AG10803 (cell line): ENCODE results near the gene CLCN6.
"Not testable (repeated sequence)": the region's sequence is repeated elsewhere in the genome, so short reads cannot be mapped to it uniquely, and the experiment has no call there.

Experiments used
- DNase-seq: peaks from one replicate; pipeline ENCODE4 v3.0.0; 2010; ENCODE audit warnings: low read depth
- H3K4me3 ChIP-seq: 2 replicates; pipeline ENCODE4 v1.5.1; 2011; ENCODE audit warnings: mild to moderate bottlenecking, low read length, control low read depth
- TF ChIP-seq, protein P1 (sequence below): conservative IDR thresholded peaks from 2 replicates; pipeline ENCODE4 v1.5.1; 2011; ENCODE audit warnings: mild to moderate bottlenecking, low read length, control low read depth, inconsistent platforms

CLCN6 gene

DNA sequence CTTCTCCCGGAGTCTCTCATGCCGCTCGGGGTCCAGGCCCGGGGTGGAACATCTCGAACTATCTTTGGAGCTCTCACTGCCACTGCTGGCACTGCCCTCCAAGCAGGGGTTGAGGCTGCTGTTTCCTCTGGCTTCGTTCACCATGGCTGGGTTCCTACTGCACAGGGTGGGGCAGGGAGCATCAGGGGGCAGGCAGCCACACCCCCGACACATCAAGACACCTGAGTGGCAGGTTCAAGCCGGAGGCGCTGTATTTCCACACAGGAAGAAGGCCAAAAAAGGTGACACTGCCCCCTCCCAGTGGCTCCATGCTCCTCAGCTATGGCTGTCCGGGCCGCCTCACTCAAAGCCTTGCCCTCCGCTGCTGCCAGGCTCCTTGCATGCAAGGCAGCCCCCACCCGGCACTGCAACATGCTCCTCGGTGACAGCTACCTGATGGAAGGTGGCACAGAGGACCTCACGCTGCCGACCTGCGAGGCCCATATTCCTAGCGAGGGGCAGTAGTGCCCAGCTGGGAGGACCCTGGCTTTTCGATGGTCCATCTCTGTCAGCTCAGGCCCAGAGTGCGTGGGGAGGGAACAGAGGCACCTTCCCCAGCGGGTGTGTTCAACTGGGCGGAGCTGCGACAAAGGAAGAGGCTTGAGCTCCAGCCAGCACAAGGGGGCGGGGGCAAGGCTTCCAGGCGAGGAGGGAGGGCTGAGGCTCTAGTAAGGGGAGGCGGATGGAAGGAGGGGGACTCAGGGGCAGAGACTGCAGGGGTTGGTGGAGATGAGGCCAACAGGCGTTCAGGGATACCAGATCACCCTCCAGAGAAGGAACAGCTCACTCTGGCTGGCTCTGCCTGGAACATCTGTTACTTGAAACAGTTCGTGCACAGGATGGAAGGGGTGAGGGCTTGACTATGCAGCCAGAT lies 2.8 kb upstream of the CLCN6 start:
- TF ChIP-seq, protein P1, sequence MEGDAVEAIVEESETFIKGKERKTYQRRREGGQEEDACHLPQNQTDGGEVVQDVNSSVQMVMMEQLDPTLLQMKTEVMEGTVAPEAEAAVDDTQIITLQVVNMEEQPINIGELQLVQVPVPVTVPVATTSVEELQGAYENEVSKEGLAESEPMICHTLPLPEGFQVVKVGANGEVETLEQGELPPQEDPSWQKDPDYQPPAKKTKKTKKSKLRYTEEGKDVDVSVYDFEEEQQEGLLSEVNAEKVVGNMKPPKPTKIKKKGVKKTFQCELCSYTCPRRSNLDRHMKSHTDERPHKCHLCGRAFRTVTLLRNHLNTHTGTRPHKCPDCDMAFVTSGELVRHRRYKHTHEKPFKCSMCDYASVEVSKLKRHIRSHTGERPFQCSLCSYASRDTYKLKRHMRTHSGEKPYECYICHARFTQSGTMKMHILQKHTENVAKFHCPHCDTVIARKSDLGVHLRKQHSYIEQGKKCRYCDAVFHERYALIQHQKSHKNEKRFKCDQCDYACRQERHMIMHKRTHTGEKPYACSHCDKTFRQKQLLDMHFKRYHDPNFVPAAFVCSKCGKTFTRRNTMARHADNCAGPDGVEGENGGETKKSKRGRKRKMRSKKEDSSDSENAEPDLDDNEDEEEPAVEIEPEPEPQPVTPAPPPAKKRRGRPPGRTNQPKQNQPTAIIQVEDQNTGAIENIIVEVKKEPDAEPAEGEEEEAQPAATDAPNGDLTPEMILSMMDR = 0 out of 2 replicates have a peak, but pooled peaks have one; percentile 8
- peak overlapping the region; percentile 77 for H3K4me3 ChIP-seq
- peak; percentile 96 for DNase-seq

DNA sequence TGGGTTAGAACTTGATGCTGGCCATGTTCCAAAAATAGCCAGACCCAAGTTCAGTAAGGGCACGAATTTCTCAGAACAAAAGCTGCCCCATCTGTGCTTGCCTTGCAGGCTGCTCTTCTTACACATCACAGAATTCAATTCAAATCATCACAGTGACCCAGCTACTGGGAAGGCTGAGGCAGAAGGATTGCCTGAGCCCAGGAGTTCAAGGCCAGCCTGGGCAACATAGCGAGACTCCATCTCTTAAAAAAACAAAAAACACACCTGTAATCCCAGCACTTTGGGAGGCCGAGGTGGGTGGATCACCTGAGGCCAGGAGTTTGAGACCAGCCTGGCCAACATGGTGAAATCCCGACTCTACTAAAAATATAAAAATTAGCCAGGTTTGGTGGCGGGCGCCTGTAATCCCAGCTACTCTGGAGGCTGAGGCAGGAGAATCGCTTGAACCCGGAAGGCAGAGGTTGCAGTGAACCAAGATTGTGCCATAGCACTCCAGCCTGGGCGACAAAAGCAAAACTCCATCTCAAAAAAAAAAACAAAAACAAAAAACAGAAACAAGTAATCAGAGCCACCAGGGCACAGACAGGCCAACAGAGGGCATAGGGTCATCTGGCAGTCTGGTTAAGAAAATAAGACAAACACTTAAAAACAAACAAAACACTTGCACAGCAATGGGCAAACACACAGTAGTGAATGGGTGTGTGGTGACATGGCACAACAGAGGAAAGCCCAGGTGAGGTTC lies 1.9 kb upstream of the CLCN6 start:
- not testable (repeated sequence) for DNase-seq
- H3K4me3 ChIP-seq = peak overlapping the region; percentile 93

DNA sequence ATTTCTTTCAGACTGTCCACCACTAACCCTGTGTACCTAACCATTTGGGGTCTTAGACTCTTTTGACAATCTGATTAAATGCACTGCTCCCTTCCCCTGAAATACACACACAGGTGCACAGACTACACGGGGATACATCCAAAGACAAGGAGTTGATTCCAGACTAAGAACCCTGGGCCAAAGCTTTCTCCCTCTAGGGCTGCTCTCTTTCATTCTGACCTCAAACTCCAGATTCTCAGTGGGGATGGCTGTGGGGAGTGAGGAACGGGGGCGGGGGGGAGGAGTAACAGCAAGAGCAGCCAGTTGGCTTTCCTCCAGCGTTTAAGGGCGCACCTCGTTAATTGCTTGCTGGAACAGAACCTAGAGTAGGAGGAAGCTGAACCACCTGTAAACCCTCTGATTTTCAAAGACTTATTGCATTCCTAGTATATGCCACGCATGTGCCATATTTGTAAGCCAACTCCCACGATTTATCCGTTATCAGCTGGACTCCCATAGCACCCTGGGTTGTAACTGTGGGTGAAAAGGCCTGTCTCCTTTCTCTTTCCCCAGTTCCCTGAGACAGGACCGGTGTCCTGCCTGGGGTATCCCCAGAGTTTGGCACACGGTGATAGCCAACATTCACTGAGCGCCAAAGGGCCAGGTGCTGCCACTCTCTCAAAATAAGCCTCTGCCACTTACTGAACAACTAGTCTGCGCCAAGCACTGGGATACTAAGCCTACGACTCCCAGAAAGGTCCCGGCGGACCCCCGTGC lies 1.1 kb upstream of the CLCN6 start:
- DNase-seq = peak; percentile 31
- TF ChIP-seq, protein P1 = no peak
- peak overlapping the region; percentile 93 for H3K4me3 ChIP-seq

DNA sequence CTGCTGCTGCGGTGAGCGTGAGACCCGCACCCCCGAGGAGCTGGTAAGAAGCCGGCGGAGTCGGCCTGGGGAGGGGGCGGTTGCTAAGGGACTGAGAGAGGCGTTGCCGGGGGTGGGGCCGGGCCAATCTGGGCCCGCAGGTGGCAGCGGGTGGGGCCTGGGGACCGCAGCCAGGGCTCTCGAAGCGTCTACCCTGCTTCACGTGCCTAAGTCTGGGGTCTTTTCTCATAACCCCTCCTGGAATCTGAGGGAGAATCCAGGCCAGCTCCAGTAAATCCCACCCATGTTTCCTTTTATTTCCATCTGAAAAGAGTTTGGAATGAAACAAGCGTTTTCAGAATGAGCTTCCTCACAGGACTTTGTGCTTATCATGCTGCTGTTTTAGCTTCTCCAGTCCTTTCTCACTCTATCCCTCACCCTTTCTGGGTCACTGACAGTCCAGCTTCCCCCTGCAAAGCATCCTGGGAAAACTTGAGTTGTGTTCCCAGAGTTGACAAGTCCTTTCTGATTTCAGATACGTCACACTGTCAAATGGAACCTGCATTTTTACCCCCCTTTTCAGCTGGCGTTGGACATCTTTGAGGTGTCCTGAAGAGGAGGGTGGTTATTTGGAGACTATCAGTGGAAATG lies 431 bp downstream of the CLCN6 start:
- H3K4me3 ChIP-seq = peak overlapping the region; percentile 93
- peak; percentile 57 for DNase-seq
- TF ChIP-seq, protein P1 = no peak

DNA sequence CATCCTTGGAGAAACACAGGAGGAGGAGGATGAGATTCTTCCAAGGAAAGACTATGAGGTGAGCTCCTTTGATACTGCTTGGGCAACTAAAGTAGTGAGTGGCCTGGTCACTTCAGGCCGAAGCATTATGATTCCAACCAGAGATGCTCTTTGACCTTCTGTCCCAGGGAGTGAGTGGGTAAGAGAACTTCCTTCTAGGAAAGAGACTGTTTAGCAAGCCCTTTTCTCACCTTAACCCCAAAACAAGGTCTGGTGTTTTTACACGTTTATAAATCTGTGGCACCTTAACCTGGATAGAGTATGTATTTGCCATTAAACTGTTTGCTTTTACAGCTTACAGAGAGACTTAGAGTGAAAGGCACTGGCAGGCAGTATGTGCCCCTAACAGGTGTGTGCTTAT lies 1.1 kb downstream of the CLCN6 start:
- H3K4me3 ChIP-seq = peak overlapping the region; percentile 93
- DNase-seq = no peak
- TF ChIP-seq, protein P1 = no peak

DNA sequence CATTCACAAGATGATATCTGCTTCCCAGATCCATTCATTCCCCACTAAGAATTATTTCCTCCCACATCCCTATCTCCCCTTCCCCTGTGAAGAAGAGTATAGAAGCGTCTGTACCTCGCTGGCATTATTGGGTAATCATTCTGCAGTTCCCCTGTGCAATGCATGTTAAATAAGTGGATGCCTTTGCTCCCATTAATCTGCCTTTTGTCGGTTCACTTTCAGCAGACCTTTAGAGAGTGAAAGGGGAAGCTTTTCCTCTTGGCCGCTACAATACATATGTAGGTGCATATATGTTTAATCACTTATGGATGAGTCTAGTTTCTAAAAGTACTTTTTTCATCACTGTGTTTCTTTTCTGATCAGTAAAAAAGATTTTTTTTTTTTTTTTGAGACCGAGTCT lies 7.0 kb downstream of the CLCN6 start:
- TF ChIP-seq, protein P1 = no peak
- no peak for DNase-seq
- no peak overlapping the region for H3K4me3 ChIP-seq

DNA sequence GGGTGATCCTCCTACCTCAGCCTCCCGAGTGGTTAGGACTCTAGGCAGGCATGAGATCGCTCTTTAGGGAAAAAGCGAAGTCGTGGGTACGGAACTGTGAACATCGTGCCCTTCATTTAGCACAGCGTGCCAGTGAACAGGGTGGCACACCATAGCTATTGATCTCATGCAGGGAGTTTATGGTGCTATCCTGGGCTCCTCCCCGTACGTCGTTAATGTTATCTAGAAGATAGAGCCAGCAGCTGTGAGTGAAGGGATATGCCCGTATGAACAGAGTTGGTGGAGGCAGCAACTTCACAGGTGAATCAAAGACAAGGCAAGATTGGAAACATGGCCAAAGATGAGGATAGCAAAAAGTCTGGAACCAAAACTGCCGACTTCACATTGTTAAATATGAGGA lies 11.2 kb downstream of the CLCN6 start:
- H3K4me3 ChIP-seq = no peak overlapping the region
- TF ChIP-seq, protein P1 = no peak
- DNase-seq = no peak
